HCT116 (cell line): ENCODE measurements around the gene HEATR3. TPM values are rescaled to one million over a fixed set of nuclear protein-coding genes. Genes with fewer than 3 reads are reported as not detected.

Source experiments
- ATAC-seq: fragments of 200-7000 bp; cut with Tn5 transposase; 2 replicates; pipeline ENCODE4 v1.9.1; 2020; ENCODE audit warnings: mild to moderate bottlenecking, moderate library complexity
- BruUV-seq: library from RNA; stranded (reverse); fragments of 400-500 nt; replicated peaks from 2 replicates; lab custom pipeline; 2021; lab: Mats Ljungman, UMichigan
- CTCF ChIA-PET: fragments of 300-600 bp; sonication (Branson Sonifier 250); formaldehyde crosslinking; loops from one replicate; lab custom pipeline; 2021; ENCODE audit warnings: antibody characterized with exemption; lab: Charles Lee
- POLR2A ChIA-PET: fragments of 300-600, 350-600 bp; sonication (Branson Sonifier 250); formaldehyde crosslinking; loops from one replicate; lab custom pipeline; 2021; ENCODE audit warnings: antibody characterized with exemption; lab: Charles Lee
- RAD21 ChIA-PET, 2 experiments: fragments of 300-600 bp; sonication (Branson Sonifier 250); formaldehyde crosslinking; loops; one replicate each; lab custom pipeline; 2023; ENCODE audit warnings: low total read pairs in 2 of 2; ENCODE audit not compliant: uncharacterized antibody in 2 of 2, unreplicated experiment in 2 of 2, low non-redundant PET in 1 of 2; lab: Charles Lee
- DNase-seq: peaks from one replicate; pipeline ENCODE4 v3.0.0-alpha.2; 2010; ENCODE audit warnings: low read depth, low spot score
- H2AFZ ChIP-seq: fragments of 200-600 bp; shearing (Covaris generic), sonication (generic); 2 replicates; pipeline ENCODE4 v1.6.1; 2017; ENCODE audit warnings: low read depth, mixed run types, mixed read lengths, antibody characterized with exemption, low read length; ENCODE audit not compliant: poor library complexity, severe bottlenecking
- H3K27ac ChIP-seq: 2 replicates; pipeline ENCODE4 v1.5.1; 2012; ENCODE audit warnings: low read depth, low read length
- H3K27me3 ChIP-seq: fragments of 200-600 bp; sonication (generic); 2 replicates; pipeline ENCODE4 v1.6.1; 2016; ENCODE audit warnings: mixed run types, low read length, mixed read lengths; ENCODE audit not compliant: insufficient read depth
- H3K36me3 ChIP-seq, 2 experiments: fragments of 200-500 bp in 1 of 2; fragments of 200-600 bp in 1 of 2; sonication (Bioruptor generic) in 1 of 2; sonication (generic) in 1 of 2; 2 replicates each; pipeline versions ENCODE4 v1.5.1 to v1.6.1; 2014 to 2016; ENCODE audit warnings: low read length in 2 of 2, inconsistent platforms in 1 of 2, mixed read lengths in 1 of 2, mixed run types in 1 of 2; ENCODE audit not compliant: insufficient read depth in 2 of 2, control insufficient read depth in 1 of 2
- H3K4me1 ChIP-seq, 2 experiments: fragments of 200-600 bp in 1 of 2; sonication (generic) in 1 of 2; 2 replicates each; pipeline versions ENCODE4 v1.5.1 to v1.6.1; 2012 to 2017; ENCODE audit warnings: low read length in 2 of 2, inconsistent platforms in 1 of 2, mild to moderate bottlenecking in 1 of 2, mixed read lengths in 1 of 2, mixed run types in 1 of 2, moderate library complexity in 1 of 2; ENCODE audit not compliant: insufficient read depth in 2 of 2, control insufficient read depth in 1 of 2
- H3K4me2 ChIP-seq: fragments of 200-600 bp; sonication (generic); 2 replicates; pipeline ENCODE4 v1.6.1; 2017; ENCODE audit warnings: mixed run types, low read length, mixed read lengths
- H3K4me3 ChIP-seq, 2 experiments: fragments of 200-600 bp in 1 of 2; sonication (generic) in 1 of 2; replicated peaks in 1 of 2; 2 replicates each; pipeline ENCODE4 v1.5.1; 2011 to 2016; ENCODE audit warnings: low read length in 2 of 2, control low read depth in 1 of 2, low read depth in 1 of 2, mild to moderate bottlenecking in 1 of 2, mixed read lengths in 1 of 2, mixed run types in 1 of 2
- H3K79me2 ChIP-seq: fragments of 200-600 bp; sonication (generic); 2 replicates; pipeline ENCODE4 v1.6.1; 2017; ENCODE audit warnings: mild to moderate bottlenecking, mixed run types, low read length, moderate library complexity, mixed read lengths; ENCODE audit not compliant: insufficient read depth
- H3K9ac ChIP-seq: fragments of 200-600 bp; sonication (generic); 2 replicates; pipeline ENCODE4 v1.6.1; 2016; ENCODE audit warnings: low read length, mixed read lengths
- H3K9me2 ChIP-seq: fragments of 200-600 bp; sonication (generic), shearing (Covaris generic); 2 replicates; pipeline ENCODE4 v1.6.1; 2017; ENCODE audit warnings: mixed run types, mild to moderate bottlenecking, moderate library complexity; ENCODE audit not compliant: insufficient read depth
- H3K9me3 ChIP-seq, 2 experiments: fragments of 200-500 bp in 1 of 2; fragments of 200-600 bp in 1 of 2; sonication (Bioruptor generic) in 1 of 2; sonication (generic) in 1 of 2; 2 replicates each; pipeline ENCODE4 v1.6.1; 2014 to 2017; ENCODE audit warnings: low read length in 2 of 2, mixed read lengths in 2 of 2, inconsistent platforms in 1 of 2, low read depth in 1 of 2, mild to moderate bottlenecking in 1 of 2, mixed run types in 1 of 2, moderate library complexity in 1 of 2; ENCODE audit not compliant: control insufficient read depth in 1 of 2, insufficient read depth in 1 of 2
- H4K20me1 ChIP-seq: fragments of 200-600 bp; sonication (generic), shearing (Covaris generic); 2 replicates; pipeline ENCODE4 v1.6.1; 2017; ENCODE audit warnings: mixed run types, mild to moderate bottlenecking, moderate library complexity; ENCODE audit not compliant: insufficient read depth
- CBX3 ChIP-seq: IDR thresholded peaks from 2 replicates; pipeline ENCODE4 v1.6.1; 2012; ENCODE audit warnings: low read depth
- CEBPB ChIP-seq: IDR thresholded peaks from 2 replicates; pipeline ENCODE4 v1.6.1; 2012; ENCODE audit warnings: low read depth
- EGR1 ChIP-seq: IDR thresholded peaks from 2 replicates; pipeline ENCODE4 v1.6.1; 2012; ENCODE audit warnings: low read depth
- ELF1 ChIP-seq: IDR thresholded peaks from 2 replicates; pipeline ENCODE4 v1.6.1; 2012; ENCODE audit warnings: low read depth, borderline replicate concordance
- EZH2 ChIP-seq: fragments of 200-600 bp; sonication (generic); IDR thresholded peaks from 2 replicates; pipeline ENCODE4 v1.6.1; 2017; ENCODE audit warnings: antibody characterized with exemption, mixed run types
- EZH2phosphoT487 ChIP-seq: fragments of 200-600 bp; IDR thresholded peaks from 2 replicates; pipeline ENCODE4 v1.6.1; 2018; ENCODE audit warnings: antibody characterized with exemption, borderline replicate concordance
- FOSL1 ChIP-seq: IDR thresholded peaks from 2 replicates; pipeline ENCODE4 v1.6.1; 2012; ENCODE audit warnings: low read depth
- JUND ChIP-seq: IDR thresholded peaks from 2 replicates; pipeline ENCODE4 v1.6.1; 2012
- POLR2A ChIP-seq: IDR thresholded peaks from 2 replicates; pipeline ENCODE4 v1.7.0; 2011; ENCODE audit warnings: borderline replicate concordance; ENCODE audit not compliant: insufficient read depth, insufficient read length; ENCODE audit errors: extremely low read depth
- POLR2AphosphoS5 ChIP-seq: IDR thresholded peaks from 2 replicates; pipeline ENCODE4 v1.6.1; 2011; ENCODE audit warnings: mild to moderate bottlenecking, low read depth, low read length, moderate library complexity
- RAD21 ChIP-seq: IDR thresholded peaks from 2 replicates; pipeline ENCODE4 v1.6.1; 2012; ENCODE audit warnings: low read depth, mild to moderate bottlenecking
- REST ChIP-seq: IDR thresholded peaks from 2 replicates; pipeline ENCODE4 v1.6.1; 2012; ENCODE audit warnings: low read depth
- SIN3A ChIP-seq: IDR thresholded peaks from 2 replicates; pipeline ENCODE4 v1.6.1; 2012; ENCODE audit warnings: low read depth
- SP1 ChIP-seq: IDR thresholded peaks from 2 replicates; pipeline ENCODE4 v1.6.1; 2012; ENCODE audit warnings: low read depth
- SRF ChIP-seq: IDR thresholded peaks from 2 replicates; pipeline ENCODE4 v1.6.1; 2012; ENCODE audit warnings: low read depth
- TCF7L2 ChIP-seq: IDR thresholded peaks from 2 replicates; pipeline ENCODE4 v1.7.0; 2011; ENCODE audit warnings: borderline replicate concordance, inconsistent platforms; ENCODE audit not compliant: insufficient read depth, insufficient read length; ENCODE audit errors: extremely low read depth
- YY1 ChIP-seq: IDR thresholded peaks from 2 replicates; pipeline ENCODE4 v1.6.1; 2011; ENCODE audit warnings: low read length, low read depth, moderate library complexity, mild to moderate bottlenecking; ENCODE audit not compliant: insufficient replicate concordance; ENCODE audit errors: extremely low read depth
- ZBTB33 ChIP-seq: IDR thresholded peaks from 2 replicates; pipeline ENCODE4 v1.6.1; 2011; ENCODE audit warnings: mild to moderate bottlenecking, low read length, moderate library complexity; ENCODE audit not compliant: insufficient replicate concordance; ENCODE audit errors: extremely low read depth
- ZFX ChIP-seq: fragments of 450-650 bp; IDR thresholded peaks from 2 replicates; pipeline ENCODE4 v1.6.1; 2017
- ZNF274 ChIP-seq: fragments of 200-500 bp; sonication (Bioruptor generic); IDR thresholded peaks from 2 replicates; pipeline ENCODE4 v1.6.1; 2014; ENCODE audit warnings: mild to moderate bottlenecking, low read depth, low read length, inconsistent platforms
- intact Hi-C: fragments of 100-400 bp; cut with micrococcal nuclease; formaldehyde crosslinking; loops from 2 replicates; pipeline ENCODE4 v1.10.0; 2022
- total RNA-seq: library from RNA; stranded (reverse); gene quantifications from one replicate; pipeline ENCODE4 v1.2.1, GENCODE V29; 2021; ENCODE audit not compliant: unreplicated experiment
- TF ChIP-seq, protein P1 (sequence below), 3 experiments: fragments of 200-600 bp in 1 of 3; sonication (generic) in 1 of 3; IDR thresholded peaks in 2 of 3; conservative IDR thresholded peaks in 1 of 3; 2 replicates each; pipeline ENCODE4 v1.5.1; 2012 to 2017; ENCODE audit warnings: low read depth in 2 of 3, low read length in 2 of 3, antibody characterized with exemption in 1 of 3, borderline replicate concordance in 1 of 3, control low read depth in 1 of 3, mild to moderate bottlenecking in 1 of 3, mixed read lengths in 1 of 3, mixed run types in 1 of 3, moderate library complexity in 1 of 3; ENCODE audit not compliant: insufficient read depth in 1 of 3

Gene HEATR3
- total RNA-seq, 1 experiment from 2014 or later: 16.3 TPM

DNA sequence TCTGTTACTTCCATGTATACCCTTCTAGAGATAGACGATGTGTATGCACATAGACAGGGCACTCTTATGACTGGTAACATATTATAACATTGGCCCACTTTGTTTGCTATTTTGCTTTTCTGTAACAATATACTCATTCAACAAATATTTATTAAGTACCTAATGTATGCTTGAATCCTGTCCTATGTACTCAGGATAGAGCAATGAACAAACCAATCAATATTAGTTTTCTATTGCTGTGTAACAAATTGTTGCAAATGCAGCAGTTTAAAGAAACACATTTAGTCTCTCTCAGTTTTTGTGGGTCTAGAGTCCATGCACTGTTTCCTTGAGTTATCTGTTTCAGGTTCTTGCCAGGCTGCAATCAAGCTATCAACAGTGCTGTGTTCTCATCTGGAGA is 57.6 kb downstream of the HEATR3 start (continued):
- TF ChIP-seq EGR1 (no peak), SP1 (no peak), EZH2phosphoT487 (no peak), TCF7L2 (no peak), POLR2A (no peak), JUND (no peak), POLR2AphosphoS5 (no peak), SRF (no peak), REST (no peak), EZH2 (no peak)

- Histone ChIP-seq H4K20me1 (no peaks in the 10 kb centered on the region), H3K27ac (no peak overlapping the region), H3K9me2 (no peaks in the 10 kb centered on the region), H3K4me3 (no peak overlapping the region), H3K9me3 (no peaks in the 10 kb centered on the region), H3K36me3 (no peaks in the 10 kb centered on the region), H3K9ac (no peak overlapping the region), H3K27me3 (no peaks in the 10 kb centered on the region), H2AFZ (no peak overlapping the region), H3K79me2 (no peaks in the 10 kb centered on the region), H3K4me1 (no peaks in the 10 kb centered on the region), H3K4me2 (no peak overlapping the region)
- DNase-seq (no peak), ATAC-seq (no peak)
- CTCF ChIA-PET: no interaction called here
- RAD21 ChIA-PET: no interaction called here
- POLR2A ChIA-PET: no interaction called here
- BruUV-seq: no TSS peak
- intact Hi-C loops: no loop called here
- no peak for TF ChIP-seq POLR2AphosphoS5
- no peak for TF ChIP-seq YY1
- no peak for TF ChIP-seq ELF1
- no peak for TF ChIP-seq EGR1
- no peak for TF ChIP-seq CEBPB
- no peak for TF ChIP-seq EZH2
- no peak for TF ChIP-seq ZNF274
- TF ChIP-seq, protein P1, sequence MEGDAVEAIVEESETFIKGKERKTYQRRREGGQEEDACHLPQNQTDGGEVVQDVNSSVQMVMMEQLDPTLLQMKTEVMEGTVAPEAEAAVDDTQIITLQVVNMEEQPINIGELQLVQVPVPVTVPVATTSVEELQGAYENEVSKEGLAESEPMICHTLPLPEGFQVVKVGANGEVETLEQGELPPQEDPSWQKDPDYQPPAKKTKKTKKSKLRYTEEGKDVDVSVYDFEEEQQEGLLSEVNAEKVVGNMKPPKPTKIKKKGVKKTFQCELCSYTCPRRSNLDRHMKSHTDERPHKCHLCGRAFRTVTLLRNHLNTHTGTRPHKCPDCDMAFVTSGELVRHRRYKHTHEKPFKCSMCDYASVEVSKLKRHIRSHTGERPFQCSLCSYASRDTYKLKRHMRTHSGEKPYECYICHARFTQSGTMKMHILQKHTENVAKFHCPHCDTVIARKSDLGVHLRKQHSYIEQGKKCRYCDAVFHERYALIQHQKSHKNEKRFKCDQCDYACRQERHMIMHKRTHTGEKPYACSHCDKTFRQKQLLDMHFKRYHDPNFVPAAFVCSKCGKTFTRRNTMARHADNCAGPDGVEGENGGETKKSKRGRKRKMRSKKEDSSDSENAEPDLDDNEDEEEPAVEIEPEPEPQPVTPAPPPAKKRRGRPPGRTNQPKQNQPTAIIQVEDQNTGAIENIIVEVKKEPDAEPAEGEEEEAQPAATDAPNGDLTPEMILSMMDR (IDR thresholded peaks at IDR 0.05 in 2 of 3, conservative IDR thresholded peaks at IDR 0.05 in 1 of 3; ENCODE audit: borderline replicate concordance in 1 of 3, insufficient read depth in 1 of 3, low read depth in 2 of 3, low read length in 2 of 3): no peak
- TF ChIP-seq TCF7L2: no peak
- TF ChIP-seq RAD21: no peak
- no peak for TF ChIP-seq ZBTB33
- TF ChIP-seq CBX3: no peak
- TF ChIP-seq SP1: no peak
- no peak for TF ChIP-seq SIN3A
- TF ChIP-seq ZFX: no peak
- no peak for TF ChIP-seq FOSL1
These were observed 59.0 kb downstream of the HEATR3 start for GRCh38 chr16:50124769-50125168.
